Spleen (tissue), 7 donors: ENCODE results near the gene TMED8.

Source experiments
- POLR2AphosphoS5 ChIP-seq, 3 donors: sonication (generic); formaldehyde crosslinking; IDR thresholded peaks; one replicate each; pipeline ENCODE4 v1.5.1; 2017; ENCODE audit warnings: antibody characterized with exemption in 3 of 3
- TF ChIP-seq, protein P1 (sequence below), 11 experiments: fragments of 200-600 bp in 7 of 11; fragments of 450-650 bp in 4 of 11; sonication (generic) in 4 of 11; IDR thresholded peaks in 8 of 11; conservative IDR thresholded peaks in 3 of 11; 1 replicate in 7 of 11; 2 replicates in 4 of 11; pipeline versions ENCODE4 v1.4.0 to v1.8.0; 2016 to 2021; ENCODE audit warnings: antibody characterized with exemption in 11 of 11, inconsistent platforms in 4 of 11, mild to moderate bottlenecking in 1 of 11
- donor health status: DM: no; HTN: no; CAD: no; lungs with moderate emphysema.
- donor health status: DM: no; HTN: no; CAD: no.
- donor health status: DM: no; HTN: no; CAD: no.

DNA sequence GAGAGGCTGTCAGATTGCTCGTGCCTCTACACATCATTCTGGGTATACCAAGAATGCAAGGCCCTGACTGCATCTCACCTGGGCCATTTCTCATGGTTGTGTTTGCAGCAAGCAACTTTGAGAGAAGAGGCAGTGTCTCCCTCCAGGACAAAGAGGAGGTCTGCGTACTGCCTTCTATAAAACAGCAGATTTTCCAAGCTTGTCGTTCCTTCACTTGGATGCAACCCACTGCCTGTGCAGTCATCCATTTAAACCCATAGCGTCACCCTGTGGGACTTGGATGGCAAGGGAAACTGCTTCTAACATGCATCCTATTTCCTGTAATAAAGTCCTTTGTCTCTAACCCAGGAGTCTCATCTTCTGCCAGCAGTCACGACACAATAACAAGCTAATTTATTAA, 57.5 kb downstream of the TMED8 start:
- TF ChIP-seq, protein P1, sequence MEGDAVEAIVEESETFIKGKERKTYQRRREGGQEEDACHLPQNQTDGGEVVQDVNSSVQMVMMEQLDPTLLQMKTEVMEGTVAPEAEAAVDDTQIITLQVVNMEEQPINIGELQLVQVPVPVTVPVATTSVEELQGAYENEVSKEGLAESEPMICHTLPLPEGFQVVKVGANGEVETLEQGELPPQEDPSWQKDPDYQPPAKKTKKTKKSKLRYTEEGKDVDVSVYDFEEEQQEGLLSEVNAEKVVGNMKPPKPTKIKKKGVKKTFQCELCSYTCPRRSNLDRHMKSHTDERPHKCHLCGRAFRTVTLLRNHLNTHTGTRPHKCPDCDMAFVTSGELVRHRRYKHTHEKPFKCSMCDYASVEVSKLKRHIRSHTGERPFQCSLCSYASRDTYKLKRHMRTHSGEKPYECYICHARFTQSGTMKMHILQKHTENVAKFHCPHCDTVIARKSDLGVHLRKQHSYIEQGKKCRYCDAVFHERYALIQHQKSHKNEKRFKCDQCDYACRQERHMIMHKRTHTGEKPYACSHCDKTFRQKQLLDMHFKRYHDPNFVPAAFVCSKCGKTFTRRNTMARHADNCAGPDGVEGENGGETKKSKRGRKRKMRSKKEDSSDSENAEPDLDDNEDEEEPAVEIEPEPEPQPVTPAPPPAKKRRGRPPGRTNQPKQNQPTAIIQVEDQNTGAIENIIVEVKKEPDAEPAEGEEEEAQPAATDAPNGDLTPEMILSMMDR (IDR thresholded peaks at IDR 0.05 in 8 of 11, conservative IDR thresholded peaks at IDR 0.05 in 3 of 11): no peak
- TF ChIP-seq POLR2AphosphoS5 (IDR thresholded peaks at IDR 0.05): no peak
